A172 (cell line): ENCODE data around the gene DUSP1. TPM values are rescaled to one million over a fixed set of nuclear protein-coding genes. Genes with fewer than 3 reads are reported as not detected.
A peak's percentile ranks its signal among the peaks of the same experiment; 100 is the strongest.
"Not testable (repeated sequence)": the region's sequence is repeated elsewhere in the genome, so short reads cannot be mapped to it uniquely, and the experiment has no call there.

Experiments
- DNase-seq: peaks from one replicate; pipeline ENCODE4 v3.0.0-alpha.2; 2015; ENCODE audit warnings: low spot score
- total RNA-seq: library from RNA; depleted of rRNA; stranded (reverse); fragments of >200 nt; shearing (Covaris generic); gene quantifications from 2 replicates; pipeline ENCODE4 v1.2.3, GENCODE V29; 2014; rRNA removed

The DUSP1 gene, protein sequence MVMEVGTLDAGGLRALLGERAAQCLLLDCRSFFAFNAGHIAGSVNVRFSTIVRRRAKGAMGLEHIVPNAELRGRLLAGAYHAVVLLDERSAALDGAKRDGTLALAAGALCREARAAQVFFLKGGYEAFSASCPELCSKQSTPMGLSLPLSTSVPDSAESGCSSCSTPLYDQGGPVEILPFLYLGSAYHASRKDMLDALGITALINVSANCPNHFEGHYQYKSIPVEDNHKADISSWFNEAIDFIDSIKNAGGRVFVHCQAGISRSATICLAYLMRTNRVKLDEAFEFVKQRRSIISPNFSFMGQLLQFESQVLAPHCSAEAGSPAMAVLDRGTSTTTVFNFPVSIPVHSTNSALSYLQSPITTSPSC
- 42.5 and 58.2 TPM in 2 replicates for total RNA-seq

GRCh38 chr5:172770675-172771438 is at the start of gene DUSP1:
DUSP1 (minus strand) TSS chr5:172771195; CDS start chr5:172770952, 243 bp downstream.
- DNase-seq = peak; percentile 95

DNA sequence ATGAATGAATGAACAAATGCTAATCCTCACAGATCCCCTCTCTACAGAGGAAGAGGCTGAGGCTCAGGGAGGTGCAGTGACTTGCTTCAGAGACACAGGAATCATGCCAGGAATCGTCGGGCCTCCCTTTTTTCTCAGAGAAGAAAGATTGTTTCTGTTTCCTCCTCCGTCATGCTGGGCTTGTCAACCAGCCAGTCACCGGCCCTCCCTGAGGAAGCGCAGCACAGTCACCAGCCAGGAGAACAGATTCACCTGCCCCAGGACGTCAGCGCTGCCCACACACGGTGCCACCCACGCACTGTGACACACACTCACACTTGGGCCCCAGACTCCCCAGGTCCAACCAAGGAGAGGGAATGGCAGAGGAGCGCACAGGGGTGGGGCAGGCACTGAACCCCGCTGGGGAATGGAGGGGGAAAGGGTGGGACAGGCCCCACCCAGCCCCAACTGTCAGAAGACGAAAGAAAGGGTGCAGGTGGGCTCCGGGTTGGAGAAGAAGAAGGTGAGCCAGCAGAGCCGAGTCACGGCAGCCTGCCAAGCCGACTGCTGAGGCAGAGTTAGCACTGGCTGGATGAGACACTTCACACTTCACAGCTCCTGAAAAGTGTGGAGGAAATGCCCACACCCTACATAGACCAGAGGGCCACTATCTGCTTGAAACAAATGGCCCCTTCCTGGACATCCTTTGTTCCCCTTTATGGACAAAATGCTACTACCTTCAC is 49.2 kb upstream of the DUSP1 start:
- no peak for DNase-seq

DNA sequence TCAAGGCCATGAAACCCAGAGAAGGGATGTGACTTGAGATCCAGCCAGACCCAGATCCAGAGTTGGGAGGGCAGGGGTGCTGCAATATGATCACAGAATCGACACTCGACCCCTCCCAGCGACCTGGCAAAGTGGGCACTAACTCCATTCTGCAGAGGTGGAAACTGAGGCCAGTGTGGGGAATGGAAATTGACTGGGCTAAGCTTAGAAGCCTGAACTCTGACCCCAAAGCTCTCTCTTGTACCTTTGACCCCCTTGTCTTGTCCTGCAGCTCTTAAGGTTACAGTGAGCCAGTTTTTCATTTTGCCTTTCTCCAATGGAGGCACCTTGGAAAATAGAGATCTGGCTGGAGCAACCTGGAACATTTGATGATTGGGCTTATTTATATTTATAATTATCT is 48.6 kb upstream of the DUSP1 start:
- DNase-seq = no peak

GRCh38 chr5:172818081-172818480 is 47.1 kb upstream of the DUSP1 start:
- DNase-seq = no peak

- DNase-seq = no peak
Measured at GRCh38 chr5:172817664-172818063, 46.7 kb upstream of the DUSP1 start.

- DNase-seq = peak; percentile 82
Measured at GRCh38 chr5:172816925-172817562, 46.0 kb upstream of the DUSP1 start.

DNA sequence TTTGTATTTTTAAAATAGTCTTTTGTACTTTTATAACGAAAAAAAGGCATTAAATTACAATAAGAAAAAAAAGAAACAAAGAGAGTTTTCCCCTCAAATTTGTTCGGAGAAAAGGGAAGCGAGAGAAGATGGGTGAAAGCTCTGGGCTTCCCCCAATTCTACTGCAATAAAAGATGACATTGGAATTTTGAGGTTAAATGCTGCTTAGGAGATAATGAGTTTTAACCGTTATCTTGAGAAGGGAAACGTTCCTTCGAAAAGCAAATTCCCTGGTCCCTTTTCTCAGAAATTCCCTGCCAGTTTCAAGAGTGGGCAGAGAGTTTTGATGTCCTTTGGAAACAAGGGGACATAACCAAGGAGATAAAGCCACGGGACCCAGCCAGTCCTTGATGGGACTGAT is 44.6 kb upstream of the DUSP1 start:
- DNase-seq = no peak

DNA sequence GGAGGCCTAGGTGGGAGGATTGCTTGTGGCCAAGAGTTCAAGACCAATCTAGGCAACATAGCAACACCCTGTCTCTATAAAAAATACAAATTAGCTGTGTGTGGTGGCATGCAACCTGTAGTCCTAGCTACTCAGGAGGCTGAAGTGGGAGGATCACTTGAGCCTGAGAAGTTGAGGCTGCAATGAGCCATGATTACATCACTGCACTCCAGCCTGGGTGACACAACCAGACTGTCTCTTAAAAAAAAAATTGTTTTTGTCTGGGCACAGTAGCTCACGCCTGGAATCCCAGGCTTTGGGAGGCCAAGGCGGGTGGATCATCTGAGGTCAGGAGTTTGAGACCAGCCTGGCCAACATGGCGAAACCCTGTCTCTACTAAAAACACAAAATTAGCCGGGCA is 40.0 kb upstream of the DUSP1 start:
- DNase-seq = not testable (repeated sequence)

DNA sequence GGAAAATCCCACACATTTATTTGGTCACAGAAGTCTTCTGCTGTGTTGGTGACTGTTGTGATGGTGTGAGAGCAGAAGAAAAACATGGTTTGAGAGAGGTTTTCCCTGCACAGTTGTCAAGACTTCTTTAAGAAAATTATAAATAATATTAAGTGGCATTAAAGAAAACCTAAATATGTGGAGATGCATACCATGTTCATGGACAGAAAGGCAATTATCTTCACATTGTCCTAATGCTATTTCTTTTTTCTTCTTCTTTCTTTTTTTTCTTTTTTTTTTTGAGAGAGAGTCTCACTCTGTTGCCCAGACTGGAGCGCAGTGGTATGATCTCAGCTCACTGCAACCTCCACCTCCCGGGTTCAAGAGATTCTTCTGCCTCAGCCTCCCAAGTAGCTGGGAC is 38.8 kb upstream of the DUSP1 start:
- DNase-seq = no peak

- DNase-seq = no peak
Measured at GRCh38 chr5:172807766-172808311, 36.8 kb upstream of the DUSP1 start.

- peak; percentile 94 for DNase-seq
Measured at GRCh38 chr5:172806897-172807672, 36.1 kb upstream of the DUSP1 start.

DNA sequence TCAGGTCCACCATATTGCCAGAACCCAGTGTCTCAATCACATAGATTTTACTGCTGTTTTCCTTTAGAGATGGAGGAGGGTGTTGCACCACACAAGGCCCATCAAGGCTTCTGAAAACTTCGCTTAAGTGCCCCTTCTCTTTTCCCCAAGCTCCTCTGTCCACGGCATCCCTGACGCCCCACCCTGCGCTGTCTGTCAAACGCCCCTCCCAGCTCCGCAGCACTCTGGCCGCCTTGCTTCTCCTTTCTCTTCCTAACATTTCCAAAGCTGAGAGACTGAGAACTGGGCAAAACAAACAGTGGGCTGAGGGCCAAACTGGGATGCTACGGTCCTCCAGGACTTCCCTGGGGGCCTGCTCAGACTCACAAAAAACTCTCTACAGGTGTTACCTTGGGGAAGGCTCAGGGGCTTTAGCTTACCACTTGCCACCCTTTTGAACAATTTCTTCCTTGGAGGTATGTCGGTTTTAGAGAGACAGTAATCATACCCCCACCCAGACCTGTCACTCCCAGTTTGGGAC is 34.8 kb upstream of the DUSP1 start:
- DNase-seq = no peak

GRCh38 chr5:172805018-172805683 is 34.2 kb upstream of the DUSP1 start:
- DNase-seq = no peak

- peak; percentile 76 for DNase-seq
Measured at GRCh38 chr5:172802567-172803176, 31.7 kb upstream of the DUSP1 start.

GRCh38 chr5:172802112-172802511 is 31.1 kb upstream of the DUSP1 start:
- no peak for DNase-seq

GRCh38 chr5:172801179-172801671 is 30.2 kb upstream of the DUSP1 start:
- DNase-seq = peak; percentile 92

DNA sequence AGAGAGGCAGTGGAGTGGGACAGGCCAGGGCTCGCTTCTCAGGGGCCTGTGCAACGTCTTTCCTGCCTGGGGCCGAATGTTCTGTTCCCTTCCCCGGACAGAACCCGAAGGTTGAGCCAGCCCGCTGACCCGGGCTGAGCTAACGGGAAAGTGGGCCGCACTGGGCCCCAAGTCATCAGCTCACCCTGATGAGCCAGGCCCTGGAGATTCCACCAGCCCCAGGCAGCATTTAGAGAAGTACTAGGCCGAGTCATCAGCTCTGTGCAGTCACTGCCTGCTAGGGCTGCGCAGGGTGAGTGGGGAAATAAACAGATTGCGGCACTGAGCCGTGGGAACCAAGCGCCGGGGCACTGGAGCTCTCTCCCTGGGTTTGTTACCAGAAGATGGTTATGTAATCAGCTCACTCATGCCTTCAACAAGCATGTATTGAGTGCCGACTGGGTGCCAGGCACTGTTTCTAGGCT is 29.1 kb upstream of the DUSP1 start:
- DNase-seq = peak; percentile 54

GRCh38 chr5:172799416-172799815 is 28.4 kb upstream of the DUSP1 start:
- DNase-seq = no peak
